Measurements from ENCODE around the gene FAT1.

FAT1 gene

GRCh38 chr4:186650401-186651180 lies 73.1 kb downstream of the FAT1 start:
- DNase-seq, result no peak

DNA sequence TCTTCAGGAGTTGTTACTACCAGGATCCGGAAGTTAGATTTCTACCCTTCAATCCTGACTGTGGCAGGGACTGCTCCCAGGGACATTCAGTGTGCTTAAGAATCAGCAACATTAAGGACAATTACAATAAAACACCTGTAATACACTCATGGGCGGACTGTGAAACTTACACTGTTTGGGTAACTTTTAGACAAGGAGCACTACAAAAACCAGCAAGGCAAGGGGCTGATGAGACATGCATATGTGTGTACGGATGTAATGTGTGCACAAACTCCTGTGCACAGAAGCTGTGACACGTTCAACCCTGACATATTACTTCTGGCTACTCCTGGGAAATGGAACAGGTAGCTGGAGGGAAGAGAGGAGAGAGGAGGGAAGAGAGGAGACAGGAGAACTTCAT lies 75.8 kb downstream of the FAT1 start:
- DNase-seq, result no peak

DNA sequence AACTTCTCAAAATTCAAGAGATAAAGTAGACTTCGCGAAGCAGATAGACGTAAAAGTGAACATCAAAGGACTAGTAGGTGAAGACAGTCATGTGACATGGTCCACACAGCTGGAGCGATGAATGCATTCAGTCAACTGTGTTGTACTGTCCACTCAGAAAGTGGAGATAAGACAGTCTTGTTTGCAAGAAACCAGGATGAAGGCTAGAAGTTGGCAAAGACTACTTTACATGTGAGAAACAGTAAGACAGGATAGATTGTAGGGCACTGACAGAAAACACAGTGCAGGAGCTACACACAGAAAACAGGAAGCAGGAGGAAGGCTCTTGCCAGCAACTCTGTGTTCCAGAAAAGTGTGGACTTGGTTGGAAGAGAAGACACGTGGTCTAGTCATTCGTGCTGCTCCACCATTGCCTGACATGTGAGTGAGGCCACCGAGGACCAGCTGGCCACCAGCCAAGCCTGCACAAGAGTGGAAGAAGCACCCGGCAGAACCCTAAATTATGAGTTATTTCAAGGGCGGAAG lies 78.9 kb downstream of the FAT1 start:
- no peak for DNase-seq

GRCh38 chr4:186644311-186644638 lies 79.4 kb downstream of the FAT1 start:
- DNase-seq, result no peak

DNA sequence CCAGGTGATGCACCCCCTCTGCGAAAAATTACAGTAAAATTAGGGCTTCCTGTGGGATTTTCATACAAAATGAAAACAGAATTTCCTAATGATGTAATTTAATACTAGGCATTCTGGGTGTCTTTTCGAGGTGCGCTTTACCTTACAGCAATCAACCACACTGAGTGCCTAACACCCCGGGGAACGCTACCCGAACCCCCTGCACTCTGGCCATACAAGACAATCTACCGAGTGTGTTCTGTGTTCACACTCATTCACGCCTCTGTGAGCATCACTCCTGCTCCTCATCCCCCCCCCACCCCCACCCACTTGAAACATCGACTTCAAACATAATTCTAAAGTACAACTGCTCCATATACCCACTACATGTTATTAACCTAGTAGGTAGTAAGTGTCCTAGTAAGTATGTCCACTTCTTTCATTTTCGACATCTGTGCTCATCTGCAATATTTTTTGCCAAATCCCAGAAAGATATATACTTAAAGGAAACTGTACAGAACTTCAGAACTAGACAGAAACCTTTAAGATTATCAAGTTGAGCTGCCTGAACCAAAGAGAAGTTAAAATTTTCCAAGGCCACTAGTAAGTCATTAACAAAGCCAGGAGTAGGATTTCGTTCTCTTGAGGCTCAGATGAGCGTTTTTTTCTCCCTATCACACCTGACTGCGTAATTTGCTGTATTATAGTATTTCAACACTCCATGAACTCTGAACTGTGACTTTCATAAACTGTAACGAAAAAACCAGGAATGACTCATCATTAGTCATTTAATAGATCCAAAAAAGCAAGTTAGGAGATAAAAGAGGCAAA lies 80.0 kb downstream of the FAT1 start:
- no peak for DNase-seq

DNA sequence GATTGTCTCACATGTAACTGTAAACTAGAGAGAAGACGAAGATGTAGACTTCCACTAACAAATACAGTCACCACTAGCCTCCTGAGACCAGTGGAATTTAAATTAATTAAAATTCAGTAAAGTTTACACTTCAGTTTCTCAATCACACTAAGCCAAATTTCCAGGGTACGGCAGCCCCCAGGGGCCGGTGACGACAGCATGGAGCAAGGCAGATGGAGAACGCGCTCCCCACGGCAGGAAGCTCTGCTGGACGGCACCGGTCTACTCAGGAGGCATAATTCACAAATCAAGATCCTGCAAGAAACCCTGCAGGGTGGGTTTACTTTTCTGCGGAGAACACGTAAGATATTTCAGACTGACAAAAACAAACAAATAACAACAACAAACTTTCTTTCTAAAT lies 80.7 kb downstream of the FAT1 start:
- no peak for DNase-seq

DNA sequence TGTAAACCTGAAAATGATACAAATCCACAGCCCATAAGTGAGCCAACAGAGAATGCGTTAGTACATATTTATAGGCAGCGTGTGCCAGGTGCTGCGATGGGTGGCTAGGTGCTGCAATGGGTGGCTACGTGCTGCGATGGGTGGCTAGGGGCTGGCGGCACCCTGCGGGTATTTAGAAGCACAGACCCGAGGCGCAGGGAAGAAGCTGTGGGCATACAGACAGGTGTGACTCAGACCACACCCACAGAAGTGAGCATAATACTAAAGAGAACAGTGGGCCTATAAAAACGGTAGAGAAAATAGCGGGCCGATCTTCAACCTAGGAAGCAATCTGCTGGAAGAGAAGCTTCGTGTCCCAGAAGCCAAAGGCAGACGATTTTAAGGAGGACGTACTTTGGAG lies 81.1 kb downstream of the FAT1 start:
- no peak for DNase-seq

DNA sequence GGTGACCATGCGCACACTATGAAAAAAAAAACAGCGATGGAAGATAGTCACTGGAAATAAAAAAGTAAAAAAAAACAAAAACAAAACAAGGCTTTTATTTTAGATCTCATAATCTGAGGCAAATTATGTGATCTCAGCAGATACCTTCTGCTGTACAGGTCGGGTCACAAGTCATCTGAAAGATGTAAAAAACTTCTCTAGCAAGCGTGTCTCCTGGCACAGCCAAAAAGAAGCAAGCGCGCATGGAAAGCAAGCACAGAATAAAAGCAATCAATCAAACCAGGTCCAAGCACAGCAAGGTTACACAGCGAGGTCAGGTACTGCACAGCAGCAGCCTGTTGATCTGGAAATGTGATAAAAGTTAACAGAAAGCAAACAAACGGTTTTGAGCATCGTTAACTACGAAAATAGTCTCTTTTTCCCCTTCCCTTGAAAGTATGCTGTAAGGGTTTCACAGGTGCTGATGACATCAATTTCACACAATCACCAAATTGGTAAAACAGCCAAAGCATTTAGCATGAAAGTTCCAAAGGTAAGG lies 89.0 kb downstream of the FAT1 start:
- no peak for DNase-seq

DNA sequence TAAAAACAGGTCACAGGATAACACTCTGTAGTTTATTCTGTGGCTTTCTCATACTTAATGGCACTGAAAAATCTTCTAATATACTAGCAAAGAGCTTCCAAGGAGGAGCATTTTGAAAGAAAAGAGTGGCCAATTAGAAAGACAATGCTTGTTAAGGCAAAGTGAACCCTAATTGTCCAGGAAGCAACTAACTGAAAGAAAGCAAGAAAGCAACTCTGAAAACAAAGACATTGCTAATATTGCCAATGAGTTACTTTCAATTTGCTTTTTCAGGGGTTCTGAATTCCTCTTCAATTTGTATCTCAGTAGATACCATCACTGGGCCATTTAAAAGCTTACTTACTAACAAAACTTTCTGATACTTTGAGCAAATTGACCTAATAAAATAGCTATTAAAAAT lies 89.8 kb downstream of the FAT1 start:
- DNase-seq, result no peak

DNA sequence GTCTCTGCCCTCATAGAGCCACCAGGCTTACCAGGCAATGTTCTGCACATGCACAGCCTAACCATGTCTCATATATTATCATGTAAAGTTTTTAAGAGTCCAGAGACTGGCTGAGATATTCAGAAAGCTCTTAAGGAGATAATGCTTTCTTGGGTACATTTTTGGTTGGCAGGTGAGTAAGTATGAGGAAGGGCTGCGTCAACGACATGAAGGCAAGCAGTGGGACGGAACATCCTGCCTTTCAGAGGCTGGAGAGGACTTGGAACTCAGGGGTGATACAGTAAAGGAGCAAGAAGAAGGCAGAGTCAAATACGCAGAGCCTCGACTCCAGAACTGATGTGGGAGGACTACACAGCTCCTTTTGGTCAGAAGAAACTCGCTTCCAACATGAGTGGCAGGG lies 93.5 kb downstream of the FAT1 start:
- no peak for DNase-seq

- DNase-seq, result no peak
Measured at GRCh38 chr4:186628058-186628711, 95.5 kb downstream of the FAT1 start.

GRCh38 chr4:186627226-186627865 lies 96.3 kb downstream of the FAT1 start:
- no peak for DNase-seq

DNA sequence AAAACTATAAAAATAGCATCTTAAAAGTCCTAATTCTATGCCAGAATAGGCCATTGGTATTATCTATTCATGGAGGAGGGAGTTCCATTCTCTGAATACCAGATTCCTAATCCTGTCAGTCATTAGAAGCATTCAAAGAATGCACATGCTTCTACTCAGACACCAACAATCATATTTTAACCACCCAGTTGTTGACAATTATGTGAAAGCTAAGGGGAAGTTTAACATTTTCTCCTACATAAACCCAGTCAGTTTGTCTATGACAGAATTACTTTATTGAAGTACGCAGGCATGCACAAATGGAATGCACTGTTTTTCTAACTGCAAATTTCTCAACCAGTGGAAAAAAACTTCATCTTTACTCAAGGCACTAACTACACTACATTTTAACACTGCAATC lies 98.7 kb downstream of the FAT1 start:
- no peak for DNase-seq

DNA sequence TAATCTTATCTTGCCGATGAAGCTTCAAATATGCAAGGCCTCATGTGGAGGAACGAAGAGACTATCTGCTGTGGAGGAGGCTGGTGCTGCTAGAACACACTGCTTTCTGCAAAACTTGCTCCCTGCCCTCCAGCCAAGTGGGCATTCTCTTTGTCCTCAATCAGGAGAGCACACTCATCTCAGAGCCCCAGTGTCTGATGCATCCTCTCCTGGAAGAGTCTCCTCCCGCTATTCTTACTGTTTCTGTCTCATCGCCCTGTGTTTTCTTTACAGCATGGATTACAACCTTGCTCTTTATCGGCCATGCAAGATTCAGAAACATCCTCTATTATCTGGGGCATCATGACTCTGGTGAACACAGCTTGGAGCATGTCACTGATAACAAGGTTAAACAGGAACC lies 100.1 kb downstream of the FAT1 start:
- DNase-seq, result no peak

DNA sequence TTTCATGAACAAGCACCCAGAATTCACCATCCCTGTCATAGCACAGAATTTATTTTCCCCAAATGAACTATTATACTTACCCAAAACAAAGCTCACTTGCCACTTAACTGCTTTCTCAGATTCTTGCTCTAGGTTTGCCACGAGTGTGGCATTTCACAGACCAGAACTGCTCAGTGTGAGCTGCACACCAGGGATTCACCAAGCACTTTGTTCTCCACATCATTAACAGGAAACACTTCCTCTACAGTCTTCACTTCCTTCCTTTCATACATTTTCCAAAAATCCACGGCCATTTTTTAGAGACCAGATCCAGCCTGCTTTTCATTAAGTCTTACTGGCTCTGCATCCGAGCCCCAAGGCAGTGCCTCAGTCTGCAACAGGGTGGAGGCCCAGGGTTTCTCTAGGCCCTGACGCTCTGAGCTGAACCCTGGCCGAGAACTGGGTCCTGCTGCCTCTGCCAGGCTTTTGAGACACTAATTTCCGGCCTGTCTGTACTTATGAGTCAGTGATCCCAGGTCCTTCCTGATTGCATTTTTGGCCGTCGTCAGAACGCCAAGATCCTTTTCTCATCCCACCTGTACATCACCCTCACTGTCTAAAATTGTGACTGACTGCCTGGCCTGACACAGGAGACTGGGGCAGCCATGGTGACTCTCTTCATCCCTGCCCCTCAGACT lies 100.7 kb downstream of the FAT1 start:
- DNase-seq, result no peak

DNA sequence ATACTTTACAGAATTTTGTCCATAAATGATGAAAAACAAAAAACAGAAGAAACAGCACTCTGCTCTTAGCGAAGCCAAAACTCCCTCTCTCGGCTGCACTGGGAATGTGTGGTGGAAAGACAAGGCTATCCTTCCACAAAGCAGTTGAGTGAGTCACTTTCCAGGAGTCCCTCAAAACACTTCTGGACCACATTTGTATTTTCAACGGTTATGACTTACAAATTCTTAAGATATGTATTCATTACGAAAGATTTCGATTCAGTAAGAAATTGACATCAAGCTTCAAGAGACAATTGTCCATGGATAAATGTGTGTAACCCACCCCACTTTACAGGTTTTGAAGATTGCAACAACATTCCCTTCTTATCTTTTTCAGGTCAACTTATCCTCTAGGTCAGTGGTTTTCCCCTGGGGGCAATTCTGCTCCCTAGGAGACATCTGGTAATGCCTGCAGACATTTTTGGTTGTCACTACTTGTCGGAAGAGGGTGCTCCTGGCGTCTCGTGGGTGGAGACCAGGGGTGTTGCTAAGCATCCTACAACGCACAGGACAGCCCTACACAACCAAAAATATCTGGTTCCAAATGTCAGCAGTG lies 101.6 kb downstream of the FAT1 start:
- no peak for DNase-seq

- no peak for DNase-seq
Measured at GRCh38 chr4:186619088-186619487, 104.6 kb downstream of the FAT1 start.

- no peak for DNase-seq
Measured at GRCh38 chr4:186617921-186618320, 105.7 kb downstream of the FAT1 start.

DNA sequence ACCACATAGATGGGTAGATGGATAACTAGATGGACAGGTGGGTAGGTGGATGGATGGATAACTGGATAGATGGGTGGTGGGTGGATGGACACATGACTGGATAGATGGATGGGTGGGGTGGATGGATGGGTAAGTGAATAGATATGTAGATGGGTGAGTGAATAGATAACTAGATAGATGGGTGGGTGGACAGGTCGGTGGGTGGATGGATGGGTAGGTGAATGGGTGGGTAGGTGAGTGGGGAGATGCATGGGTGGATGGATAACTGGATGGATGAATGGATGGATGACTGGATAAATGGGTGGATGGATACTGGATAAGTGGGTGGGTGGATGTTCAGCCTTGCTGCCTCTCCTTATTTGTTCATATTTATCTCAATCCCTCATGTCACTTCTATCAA lies 116.2 kb downstream of the FAT1 start:
- no peak for DNase-seq

- DNase-seq, result no peak
Measured at GRCh38 chr4:186606591-186606992, 117.1 kb downstream of the FAT1 start.

DNA sequence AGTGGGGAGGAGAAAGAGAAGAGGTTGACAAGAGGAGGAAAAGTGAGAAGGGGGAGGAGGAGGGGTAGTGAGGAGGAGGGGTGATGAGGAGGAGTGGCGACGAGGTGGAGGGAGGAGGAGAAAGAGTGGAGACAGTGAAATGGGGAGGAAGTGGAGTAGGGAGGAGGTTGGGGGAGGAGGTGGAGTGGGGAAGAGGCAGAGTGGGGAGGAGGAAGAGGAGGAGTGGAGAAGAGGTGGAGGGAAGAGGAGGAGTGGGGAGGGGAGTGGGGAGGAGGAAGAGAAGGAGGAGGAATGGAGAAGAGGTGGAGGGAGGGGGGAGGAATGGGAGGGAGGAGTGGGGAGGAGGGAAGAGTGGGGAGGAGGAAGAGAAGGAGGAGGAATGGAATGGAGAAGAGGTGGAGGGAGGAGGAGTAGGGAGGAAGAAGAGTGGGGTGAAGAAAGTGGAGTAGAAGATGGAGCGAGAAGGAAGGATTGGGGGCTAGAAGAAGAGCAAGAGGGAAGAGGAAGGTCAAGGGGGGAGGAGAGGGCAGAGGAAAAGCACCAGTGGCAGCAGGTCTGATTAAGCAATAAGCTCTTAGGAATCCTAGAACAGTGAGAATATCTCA lies 118.3 kb downstream of the FAT1 start:
- no peak for DNase-seq

Data from T1000 (cell line).